K562 (cell line): ENCODE data around the gene SLC1A5. TPM values are rescaled to one million over a fixed set of nuclear protein-coding genes. Genes with fewer than 3 reads are reported as not detected.
A peak's percentile ranks its signal among the peaks of the same experiment; 100 is the strongest.

Source experiments
- ATAC-seq: fragments of 200-7000 bp; cut with Tn5 transposase; 3 replicates; pipeline ENCODE4 v1.9.1; 2020; ENCODE audit warnings: moderate library complexity
- BruUV-seq: library from RNA; stranded (reverse); fragments of 400-500 nt; replicated peaks from 2 replicates; lab custom pipeline; 2021; lab: Mats Ljungman, UMichigan
- CTCF ChIA-PET: fragments of 300-600 bp; formaldehyde crosslinking; extraction: SDS; loops from one replicate; lab custom pipeline; 2021; ENCODE audit warnings: low intra/inter-chr PET ratio; lab: Yijun Ruan, JAX
- POLR2A ChIA-PET: fragments of 300-600, 350-650 bp; sonication (Branson Sonifier 250); formaldehyde crosslinking; extraction: SDS; loops from one replicate; lab custom pipeline; 2021; ENCODE audit warnings: antibody characterized with exemption, inconsistent platforms; lab: Yijun Ruan, JAX
- DNase-seq, 4 experiments: peaks; one replicate each; pipeline versions ENCODE4 v3.0.0 to v3.0.0-alpha.2; 2011 to 2018; ENCODE audit warnings: low spot score in 3 of 4, mixed read lengths in 3 of 4; ENCODE audit errors: extremely low read depth in 1 of 4
- FAIRE-seq: peaks from 2 replicates; lab custom pipeline; 2011; peaks lifted over from hg19 to GRCh38; lab: Jason Lieb, UNC
- H2AFZ ChIP-seq: 2 replicates; pipeline ENCODE4 v1.6.0; 2011; ENCODE audit warnings: low read depth, low read length, control low read depth, inconsistent platforms
- H3K27ac ChIP-seq: fragments of 200-600 bp; 3 replicates; pipeline ENCODE4 v1.8.0; 2011; ENCODE audit warnings: low read depth, mild to moderate bottlenecking, control low read depth, inconsistent platforms, low read length, moderate library complexity, mixed read lengths; ENCODE audit errors: extremely low read depth
- H3K27me3 ChIP-seq, 2 experiments: fragments of 300-600 bp in 1 of 2; 2 replicates in 1 of 2; 3 replicates in 1 of 2; pipeline versions ENCODE4 v1.6.0 to v1.8.0; 2011; ENCODE audit warnings: inconsistent platforms in 2 of 2, low read length in 2 of 2, mild to moderate bottlenecking in 1 of 2, mixed read lengths in 1 of 2, moderate library complexity in 1 of 2; ENCODE audit not compliant: control insufficient read depth in 2 of 2, insufficient read depth in 2 of 2
- H3K36me3 ChIP-seq: fragments of 300-600 bp; 3 replicates; pipeline ENCODE4 v1.8.0; 2011; ENCODE audit warnings: mild to moderate bottlenecking, low read length, inconsistent platforms; ENCODE audit not compliant: control insufficient read depth, insufficient read depth
- H3K4me1 ChIP-seq, 2 experiments: fragments of 200-600 bp in 1 of 2; replicated peaks in 1 of 2; 2 replicates in 1 of 2; 3 replicates in 1 of 2; pipeline versions ENCODE4 v1.5.1 to v1.8.0; 2011; ENCODE audit warnings: inconsistent platforms in 2 of 2, low read length in 2 of 2, mild to moderate bottlenecking in 1 of 2, mixed read lengths in 1 of 2, moderate library complexity in 1 of 2; ENCODE audit not compliant: control insufficient read depth in 2 of 2, insufficient read depth in 2 of 2
- H3K4me2 ChIP-seq: 2 replicates; pipeline ENCODE4 v1.6.1; 2011; ENCODE audit warnings: low read length, control low read depth, inconsistent platforms, mixed read lengths; ENCODE audit not compliant: insufficient read depth
- H3K4me3 ChIP-seq: fragments of 200-600 bp; sonication (generic), shearing (Covaris generic); 2 replicates; pipeline ENCODE4 v1.5.1; 2016; ENCODE audit warnings: control low read depth, inconsistent platforms
- H3K79me2 ChIP-seq: fragments of 200-600 bp; 3 replicates; pipeline ENCODE4 v1.8.0; 2011; ENCODE audit warnings: low read length, inconsistent platforms; ENCODE audit not compliant: control insufficient read depth, insufficient read depth
- H3K9ac ChIP-seq, 2 experiments: 2 replicates each; pipeline versions ENCODE4 v1.6.0 to v1.6.1; 2011; ENCODE audit warnings: low read depth in 2 of 2, low read length in 2 of 2, control low read depth in 1 of 2, inconsistent platforms in 1 of 2, mild to moderate bottlenecking in 1 of 2, mixed read lengths in 1 of 2; ENCODE audit not compliant: insufficient read depth in 1 of 2
- H3K9me1 ChIP-seq: one replicate; pipeline ENCODE4 v1.6.0; 2011; ENCODE audit warnings: inconsistent platforms, mild to moderate bottlenecking, low read length, moderate library complexity; ENCODE audit not compliant: control insufficient read depth, insufficient read depth
- H3K9me3 ChIP-seq: replicated peaks from 2 replicates; pipeline ENCODE4 v1.5.1; 2011; ENCODE audit warnings: low read depth, low read length, inconsistent platforms; ENCODE audit not compliant: control insufficient read depth, insufficient read depth
- H4K20me1 ChIP-seq: replicated peaks from 2 replicates; pipeline ENCODE4 v1.6.1; 2011; ENCODE audit warnings: low read length, inconsistent platforms, mixed read lengths; ENCODE audit not compliant: control insufficient read depth, insufficient read depth
- BHLHE40 ChIP-seq: IDR thresholded peaks from 2 replicates; pipeline ENCODE4 v1.6.1; 2011; ENCODE audit warnings: low read length, improper control_type of control experiment
- BRCA1 ChIP-seq, 2 experiments: fragments of 450-650 bp in 1 of 2; sonication (generic) in 1 of 2; formaldehyde crosslinking in 1 of 2; IDR thresholded peaks; 2 replicates each; pipeline versions ENCODE4 v1.5.0 to v1.6.1; 2017 to 2020; ENCODE audit warnings: mild to moderate bottlenecking in 1 of 2, missing genetic modification reagents in 1 of 2
- BRF1 ChIP-seq: IDR thresholded peaks from 3 replicates; pipeline ENCODE4 v1.6.1; 2011; ENCODE audit warnings: borderline replicate concordance, mild to moderate bottlenecking; ENCODE audit not compliant: insufficient read length; ENCODE audit errors: extremely low read depth
- DPF2 ChIP-seq: fragments of 450-650 bp; IDR thresholded peaks from 2 replicates; pipeline ENCODE4 v1.6.1; 2016
- EWSR1 ChIP-seq: fragments of 450-650 bp; IDR thresholded peaks from 2 replicates; pipeline ENCODE4 v1.6.1; 2018; ENCODE audit warnings: borderline replicate concordance, mild to moderate bottlenecking, low read depth, moderate library complexity; ENCODE audit not compliant: partially characterized antibody
- GATA2 ChIP-seq: sonication (generic); formaldehyde crosslinking; IDR thresholded peaks from 2 replicates; pipeline ENCODE4 v1.4.0; 2020; ENCODE audit warnings: mild to moderate bottlenecking, missing genetic modification reagents
- MEIS2 ChIP-seq: fragments of 450-650 bp; IDR thresholded peaks from 2 replicates; pipeline ENCODE4 v1.6.1; 2014; ENCODE audit warnings: mild to moderate bottlenecking; ENCODE audit not compliant: partially characterized antibody
- PHF8 ChIP-seq: fragments of 200-600 bp; sonication (generic); IDR thresholded peaks from 2 replicates; pipeline ENCODE4 v1.6.1; 2012; ENCODE audit warnings: mixed run types, mild to moderate bottlenecking, inconsistent platforms, low read length, moderate library complexity, borderline replicate concordance
- SREBF2 ChIP-seq: sonication (generic); formaldehyde crosslinking; IDR thresholded peaks from 2 replicates; pipeline ENCODE4 v1.4.0; 2020; ENCODE audit warnings: mild to moderate bottlenecking, missing genetic modification reagents
- SRF ChIP-seq, 2 experiments: fragments of 250-450, 450-650 bp in 1 of 2; sonication (Bioruptor Pico) in 1 of 2; sonication (generic) in 1 of 2; formaldehyde crosslinking; IDR thresholded peaks; 2 replicates each; pipeline versions ENCODE4 v1.5.0 to v1.5.1; 2020 to 2022; ENCODE audit warnings: mild to moderate bottlenecking in 1 of 2, missing genetic modification reagents in 1 of 2
- TCF3 ChIP-seq: sonication (generic); formaldehyde crosslinking; IDR thresholded peaks from 2 replicates; pipeline ENCODE4 v1.4.0; 2020; ENCODE audit warnings: mild to moderate bottlenecking, missing genetic modification reagents
- ZNF398 ChIP-seq: fragments of 250-450 bp; sonication (Bioruptor Pico); IDR thresholded peaks from 2 replicates; pipeline ENCODE4 v1.8.0; 2021; ENCODE audit warnings: moderate library complexity, mild to moderate bottlenecking, inconsistent platforms
- ZNF766 ChIP-seq: fragments of 200-800 bp; sonication (Bioruptor generic); conservative IDR thresholded peaks from 2 replicates; pipeline ENCODE4 v1.6.1; 2016; ENCODE audit warnings: missing genetic modification characterization, missing compliant biosample characterization
- WGBS: fragments of 100-300 bp; shearing (Covaris generic); methylation state at CpG from one replicate; pipeline ENCODE4 v1.1.6; 2016; ENCODE audit warnings: low coverage, mixed read lengths; ENCODE audit not compliant: insufficient coverage; ENCODE audit errors: missing lambda C conversion rate; 5-methylcytosine and 5-hydroxymethylcytosine counted together
- in situ Hi-C: fragments of 300-500 bp; cut with MboI; formaldehyde crosslinking; loops from 4 replicates; pipeline ENCODE4 v1.15.0; 2018; ENCODE audit warnings: inconsistent platforms, mixed read lengths
- intact Hi-C: fragments of 100-400 bp; cut with micrococcal nuclease; formaldehyde crosslinking; loops from 2 replicates; pipeline ENCODE4 v1.14.2; 2022
- polyA plus RNA-seq, 8 experiments: library from polyadenylated mRNA; depleted of rRNA in 4 of 8; stranded (reverse) in 5 of 8; unstranded in 3 of 8; fragments of >200 nt; fragmentation: Nextera tagmentation in 2 of 8; fragmentation: Illumina TruSeq in 1 of 8; extraction: Ambion mirVana in 2 of 8; extraction: Trizol in 1 of 8; gene quantifications; 2 replicates each; pipeline versions ENCODE4 v1.2.1 to v1.2.3, GENCODE V29; 2011 to 2014; ENCODE audit warnings: inconsistent platforms in 1 of 8, missing spikeins in 1 of 8
- total RNA-seq, 7 experiments: library from RNA; depleted of rRNA in 6 of 7; stranded (reverse); fragments of >200 nt in 6 of 7; fragmentation: Illumina TruSeq in 2 of 7; extraction: Trizol in 2 of 7; gene quantifications; 2 replicates each; pipeline versions ENCODE4 v1.2.1 to v1.2.3, GENCODE V29; 2011 to 2021; ENCODE audit warnings: low replicate concordance in 1 of 7

Gene SLC1A5
- total and polyA plus RNA-seq, 9 of the 15 experiments (the other 6 are each of a cell fraction or from before 2014, with no cell fraction given): 31.2 to 417 (median 134) TPM

GRCh38 chr19:46791944-46792343, 3.5 kb upstream of the SLC1A5 start (continued):
- TF ChIP-seq SREBF2 (CRISPR knock-in tag) (no peak), DPF2 (no peak), ZNF398 (CRISPR knock-in tag) (no peak), SRF (CRISPR knock-in tag; IDR thresholded peaks at IDR 0.05) (no peak), BRCA1 (IDR thresholded peaks at IDR 0.05) (no peak), BRCA1 (CRISPR knock-in tag; IDR thresholded peaks at IDR 0.05) (no peak), TCF3 (CRISPR knock-in tag) (no peak), GATA2 (CRISPR knock-in tag) (peak; percentile 82)
- TF ChIP-seq, all 486 proteins: peak for 19

- Histone ChIP-seq H3K9me1 (no peaks in the 10 kb centered on the region), H3K36me3 (peaks cover 23% of the 10 kb centered on the region), H2AFZ (no peak overlapping the region; the same call in 1 of the 2 replicates), H3K27ac (peak overlapping the region; percentile 69; the same call in 1 of the 3 replicates), H3K4me3 (no peak overlapping the region), H3K4me2 (no peak overlapping the region; the same call in 1 of the 2 replicates), H3K9me3 (no peaks in the 10 kb centered on the region), H3K79me2 (peaks cover 43% of the 10 kb centered on the region), H3K4me1 (peaks cover 14 to 34% of the 10 kb centered on the region in 2 experiments), H4K20me1 (peaks cover 25% of the 10 kb centered on the region)
- WGBS: 82% methylated on average over 8 of the region's 8 CpGs
- POLR2A ChIA-PET: interaction anchor here (0.8 to 5.6 kb wide), 6 partner anchors 9 to 58 kb away, joined by 3 to 89 read pairs (median 9); no protein-coding TSS in a partner anchor
- ATAC-seq (no peak), FAIRE-seq (no peak)
- in situ Hi-C loops: no loop called here
- intact Hi-C loops: loop anchor here (5.0 kb wide), 1 partner anchor 38 kb away; no protein-coding TSS in a partner anchor
- BruUV-seq: no TSS peak
- TF ChIP-seq BHLHE40: no peak
- no peak for TF ChIP-seq BRF1
- TF ChIP-seq PHF8: no peak
- no peak for TF ChIP-seq ZNF766 (CRISPR knock-in tag)
- TF ChIP-seq MEIS2: peak; percentile 6
- TF ChIP-seq EWSR1: no peak
- TF ChIP-seq, all 486 proteins: peak for 1
- Histone ChIP-seq H3K27me3 (no peaks in the 10 kb centered on the region), H3K9ac (no peak overlapping the region)
- DNase-seq: no peak
- CTCF ChIA-PET: no interaction called here
These were observed 977 bp upstream of the SLC1A5 start for GRCh38 chr19:46789371-46789770.
